GM19324 (cell line): ENCODE data around the gene CCL13.

Experiments used
- ATAC-seq: cut with Tn5 transposase; IDR thresholded peaks from one replicate; pipeline ENCODE4 v1.9.1; 2021; ENCODE audit warnings: mild to moderate bottlenecking, moderate library complexity; ENCODE audit not compliant: unreplicated experiment, low FRiP score

The CCL13 gene

DNA sequence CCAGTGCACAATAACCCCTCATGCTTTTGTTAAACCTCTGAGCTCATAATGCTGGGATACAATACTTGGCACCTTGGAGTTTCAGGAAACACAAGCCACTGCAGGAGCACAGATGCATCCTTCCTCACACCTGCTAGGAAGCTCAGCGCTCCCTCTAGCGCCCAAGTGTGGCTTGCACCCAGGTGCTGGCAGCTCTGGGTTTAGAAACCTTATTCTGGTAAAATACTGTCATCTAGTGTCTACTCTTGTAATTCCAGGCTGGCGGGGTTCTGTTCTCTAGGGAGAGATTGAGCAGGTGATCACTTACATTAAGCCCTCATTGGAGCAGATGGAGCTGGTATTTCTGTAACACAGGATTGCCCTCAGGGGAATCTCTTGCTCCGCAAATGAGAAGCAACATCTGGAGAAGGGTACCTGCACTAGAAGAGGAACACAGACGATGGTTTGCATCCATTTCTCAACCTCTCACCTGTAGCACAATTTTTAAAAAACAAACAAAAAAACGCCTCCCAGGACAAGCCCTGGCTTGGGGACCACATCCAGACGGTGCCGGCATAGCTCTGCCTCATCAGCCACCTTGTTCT, 5.3 kb downstream of the CCL13 start:
- ATAC-seq = no peak

- no peak for ATAC-seq
Measured at GRCh38 chr17:34363183-34363661, 6.9 kb downstream of the CCL13 start, which contains the start of gene CCL1. TSS of gene CCL1 (minus strand) at chr17:34363233. CDS start at chr17:34363161, 72 bp downstream.

DNA sequence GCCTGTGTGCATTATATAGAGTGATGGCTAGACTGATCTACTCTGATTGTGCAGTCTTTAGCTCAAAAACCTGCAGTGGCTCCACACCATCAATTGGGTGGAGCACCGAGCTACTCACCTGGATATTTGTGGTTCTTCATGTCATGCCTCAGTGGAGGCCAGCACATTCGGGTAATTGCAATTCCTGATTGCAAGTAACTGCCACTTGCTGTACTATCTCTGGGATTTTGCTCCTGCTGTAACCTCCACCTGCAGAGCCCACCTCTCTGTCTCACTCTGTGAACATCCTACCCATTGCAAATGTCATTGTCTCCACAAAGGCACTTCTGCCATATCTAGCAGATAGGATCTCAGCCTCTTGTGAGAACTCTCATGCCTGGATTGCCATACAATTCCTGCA, 8.5 kb downstream of the CCL13 start:
- no peak for ATAC-seq

GRCh38 chr17:34365340-34365739, 9.1 kb downstream of the CCL13 start:
- no peak for ATAC-seq

GRCh38 chr17:34366010-34366409, 9.7 kb downstream of the CCL13 start:
- ATAC-seq = no peak

DNA sequence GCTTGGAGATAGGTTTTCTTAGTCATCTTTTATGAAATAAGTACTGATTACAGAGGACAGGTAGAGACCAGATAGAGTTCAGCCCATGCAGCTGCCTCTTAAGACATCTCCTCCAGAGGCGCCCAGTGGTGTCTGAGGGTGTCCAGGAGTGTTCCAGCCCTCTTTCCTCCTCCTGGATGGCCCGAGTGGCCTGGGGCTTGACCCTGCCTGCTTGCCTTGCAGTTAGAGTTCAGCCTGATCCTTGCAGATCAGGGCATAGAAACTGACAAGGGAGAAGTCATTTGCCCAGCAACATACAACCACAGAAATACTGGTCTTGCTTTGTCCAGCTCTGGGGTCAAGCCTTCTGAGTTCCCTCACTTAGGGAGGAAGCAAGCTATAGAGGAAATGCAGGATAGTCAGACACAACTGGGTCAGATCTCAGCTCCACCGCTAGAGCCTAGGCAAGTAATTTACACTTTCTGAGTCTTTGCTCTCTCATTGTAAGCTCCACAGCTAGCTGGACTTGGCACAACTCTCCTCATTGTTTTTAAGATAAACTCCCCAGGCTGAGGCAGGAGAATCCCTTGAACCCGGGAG, 10.3 kb downstream of the CCL13 start:
- ATAC-seq = no peak

GRCh38 chr17:34367486-34368195, 11.4 kb downstream of the CCL13 start:
- no peak for ATAC-seq

GRCh38 chr17:34368196-34368945, 12.1 kb downstream of the CCL13 start:
- ATAC-seq = no peak

- ATAC-seq = no peak
Measured at GRCh38 chr17:34368946-34369500, 12.7 kb downstream of the CCL13 start.

DNA sequence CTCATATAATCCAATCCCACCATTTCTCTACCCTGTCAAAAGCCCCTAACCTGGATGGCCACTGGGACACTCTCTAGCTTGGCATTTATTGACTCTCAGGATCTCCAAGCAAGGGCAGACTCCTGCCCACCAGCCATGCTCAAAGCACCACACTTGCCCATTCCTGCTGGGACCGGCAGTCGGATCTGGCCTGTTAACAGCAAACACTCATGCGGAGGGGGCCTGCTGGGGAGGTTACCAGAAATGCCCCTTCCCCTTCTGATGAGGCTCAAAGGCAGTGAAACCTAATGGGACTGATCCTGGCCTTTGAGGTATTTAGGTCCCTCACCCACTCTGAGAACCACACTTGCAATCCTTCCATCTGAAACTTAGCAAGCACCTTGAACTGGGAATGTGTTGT, 13.3 kb downstream of the CCL13 start:
- ATAC-seq = no peak

GRCh38 chr17:34370376-34370996, 14.2 kb downstream of the CCL13 start:
- no peak for ATAC-seq

DNA sequence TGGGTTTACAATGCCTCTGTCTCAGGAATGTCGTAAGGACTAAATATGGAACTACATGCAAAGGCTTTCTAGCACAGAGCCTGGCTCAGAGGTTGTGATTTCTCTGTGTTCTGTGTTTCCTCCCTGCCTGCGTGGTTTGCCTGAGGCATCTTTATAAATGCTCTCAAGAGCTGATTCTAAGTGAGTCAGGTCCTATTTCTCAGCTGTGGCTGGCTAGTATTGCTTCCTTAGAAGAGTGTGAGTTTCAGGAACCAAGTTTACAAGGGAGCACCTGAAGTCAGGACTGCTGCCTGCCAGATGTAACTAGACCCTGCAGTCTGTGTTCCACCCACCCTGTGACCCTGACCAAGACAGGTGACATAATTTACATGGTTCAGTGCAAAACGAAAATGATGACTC, 14.7 kb downstream of the CCL13 start:
- no peak for ATAC-seq

DNA sequence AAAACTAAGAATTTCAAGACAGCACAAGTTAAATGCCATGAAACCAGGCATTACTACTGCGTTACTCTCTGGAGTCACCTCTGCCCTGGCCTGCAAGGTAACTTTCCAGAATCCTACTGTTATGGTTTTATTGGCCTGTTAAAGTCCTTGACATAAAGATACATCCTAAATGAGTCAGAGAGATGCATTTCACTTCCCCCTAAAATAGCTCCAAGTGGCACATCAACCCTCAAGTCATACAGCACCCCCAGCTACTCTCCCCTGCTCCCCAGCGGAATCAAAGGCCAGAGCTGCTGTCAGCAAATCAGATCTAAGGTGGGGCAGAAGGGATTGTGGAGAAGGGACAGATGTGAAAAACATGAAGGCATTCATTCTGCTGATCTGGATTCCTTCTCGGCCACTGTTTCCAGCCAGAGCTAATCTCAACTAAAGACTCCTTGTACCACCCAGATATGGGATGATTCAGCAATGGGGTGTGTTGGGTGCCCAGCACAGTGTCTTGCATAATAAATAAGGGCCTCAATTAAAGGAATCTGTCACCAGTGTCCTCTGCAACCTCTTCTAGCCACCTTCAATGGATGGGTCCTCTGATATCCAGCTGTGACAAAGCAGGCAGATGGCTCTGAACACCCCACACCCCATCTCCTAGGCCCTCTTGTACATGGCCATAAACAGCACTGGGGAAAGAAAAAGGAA, 15.3 kb downstream of the CCL13 start:
- ATAC-seq = no peak

DNA sequence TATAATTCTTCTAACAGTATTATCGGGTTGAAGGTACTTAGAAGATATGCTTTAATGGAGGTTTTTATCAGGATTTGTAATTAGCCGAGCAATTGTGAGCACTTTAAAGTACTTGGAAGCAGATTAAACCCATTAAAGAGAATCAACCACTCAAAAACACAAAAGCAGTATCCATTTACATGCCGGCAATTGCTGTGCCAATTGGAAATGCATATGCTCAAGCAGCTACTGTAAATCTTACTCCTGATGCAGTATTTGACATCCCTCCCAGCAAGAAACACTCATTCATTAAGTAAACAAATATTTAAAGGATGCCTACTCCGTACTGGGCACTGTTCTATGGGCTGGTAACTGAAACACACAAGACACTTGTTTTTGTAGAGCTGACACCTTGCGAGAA, 18.2 kb downstream of the CCL13 start:
- ATAC-seq = no peak

DNA sequence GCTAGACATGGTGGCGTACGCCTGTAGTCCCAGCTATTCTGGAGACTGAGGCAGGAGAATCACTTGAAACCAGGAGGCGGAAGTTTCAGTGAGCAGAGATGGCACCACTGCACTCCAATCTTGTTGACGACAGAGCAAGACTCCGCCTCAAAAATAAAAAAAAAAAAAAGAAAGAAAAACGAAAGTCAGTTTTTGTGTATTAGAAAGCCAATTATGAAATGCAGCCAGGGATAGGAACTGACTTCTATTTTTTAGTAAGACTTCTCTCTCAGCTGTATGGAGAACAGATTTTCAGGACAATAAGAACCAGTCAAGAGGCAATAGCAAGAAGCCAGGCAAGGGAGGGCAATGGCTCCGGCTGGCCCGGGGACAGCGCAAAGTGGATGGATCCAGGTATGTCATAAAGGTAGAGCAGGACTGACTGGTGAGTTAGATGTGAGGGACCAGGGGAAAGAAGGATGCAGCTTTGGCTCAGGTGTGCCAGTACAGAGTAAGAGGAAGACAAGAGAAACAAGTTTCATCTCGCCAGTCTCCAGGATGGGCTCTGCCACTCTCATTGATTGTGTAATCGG, 19.2 kb downstream of the CCL13 start:
- no peak for ATAC-seq

DNA sequence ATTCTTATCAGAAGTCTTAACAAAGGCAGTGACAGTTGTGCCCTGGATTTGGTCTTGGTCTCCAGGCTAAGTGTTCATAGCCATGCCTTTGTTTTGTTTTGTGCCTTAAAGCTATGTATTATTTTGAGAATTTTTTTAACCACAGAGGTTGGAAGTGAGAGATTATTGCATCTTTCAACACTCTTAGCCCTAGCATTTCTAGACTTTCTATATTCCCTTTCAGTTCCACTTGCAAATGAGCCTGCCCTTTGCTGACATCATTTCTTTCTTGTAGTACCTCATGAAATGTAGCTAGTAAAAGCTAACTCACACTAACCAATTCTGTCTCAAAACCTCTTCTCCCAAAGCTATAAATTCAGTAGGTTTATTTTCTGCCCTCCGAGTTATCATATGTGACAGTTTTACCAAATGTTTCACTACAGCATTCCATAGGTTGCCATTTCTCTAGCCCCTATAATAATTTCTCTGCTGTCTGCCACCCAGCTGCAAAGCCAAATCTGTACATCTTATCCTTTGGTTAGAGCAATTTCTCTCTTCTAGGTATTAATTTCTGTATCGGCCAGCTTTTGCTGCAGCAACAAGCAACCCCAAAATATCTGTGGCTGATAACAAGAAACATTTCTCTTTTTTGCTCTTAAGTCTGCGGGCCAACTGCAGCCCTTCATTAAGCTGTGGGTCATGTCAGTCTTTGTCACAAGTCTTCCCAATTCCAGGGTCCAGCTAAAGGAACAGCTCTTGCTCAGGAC, 21.0 kb downstream of the CCL13 start:
- no peak for ATAC-seq

GRCh38 chr17:34378664-34379101, 22.4 kb downstream of the CCL13 start:
- ATAC-seq = peak; percentile 80

GRCh38 chr17:34379868-34380267, 23.6 kb downstream of the CCL13 start:
- ATAC-seq = no peak
